UCSD-AML1 (cell line): Measurements from ENCODE around the gene FLYWCH1.

ENCODE experiments used
- DNase-seq: peaks from one replicate; lab custom pipeline; 2025; ENCODE audit not compliant: unreplicated experiment; lab: John Stamatoyannopoulos, UW

FLYWCH1 gene

GRCh38 chr16:2968738-2969544 lies 57.2 kb downstream of the FLYWCH1 start, which contains the start of gene PAQR4:
TSS of gene PAQR4 (plus strand) at chr16:2969348. CDS start at chr16:2969675, 327 bp downstream.
- DNase-seq, result peak; percentile 91

DNA sequence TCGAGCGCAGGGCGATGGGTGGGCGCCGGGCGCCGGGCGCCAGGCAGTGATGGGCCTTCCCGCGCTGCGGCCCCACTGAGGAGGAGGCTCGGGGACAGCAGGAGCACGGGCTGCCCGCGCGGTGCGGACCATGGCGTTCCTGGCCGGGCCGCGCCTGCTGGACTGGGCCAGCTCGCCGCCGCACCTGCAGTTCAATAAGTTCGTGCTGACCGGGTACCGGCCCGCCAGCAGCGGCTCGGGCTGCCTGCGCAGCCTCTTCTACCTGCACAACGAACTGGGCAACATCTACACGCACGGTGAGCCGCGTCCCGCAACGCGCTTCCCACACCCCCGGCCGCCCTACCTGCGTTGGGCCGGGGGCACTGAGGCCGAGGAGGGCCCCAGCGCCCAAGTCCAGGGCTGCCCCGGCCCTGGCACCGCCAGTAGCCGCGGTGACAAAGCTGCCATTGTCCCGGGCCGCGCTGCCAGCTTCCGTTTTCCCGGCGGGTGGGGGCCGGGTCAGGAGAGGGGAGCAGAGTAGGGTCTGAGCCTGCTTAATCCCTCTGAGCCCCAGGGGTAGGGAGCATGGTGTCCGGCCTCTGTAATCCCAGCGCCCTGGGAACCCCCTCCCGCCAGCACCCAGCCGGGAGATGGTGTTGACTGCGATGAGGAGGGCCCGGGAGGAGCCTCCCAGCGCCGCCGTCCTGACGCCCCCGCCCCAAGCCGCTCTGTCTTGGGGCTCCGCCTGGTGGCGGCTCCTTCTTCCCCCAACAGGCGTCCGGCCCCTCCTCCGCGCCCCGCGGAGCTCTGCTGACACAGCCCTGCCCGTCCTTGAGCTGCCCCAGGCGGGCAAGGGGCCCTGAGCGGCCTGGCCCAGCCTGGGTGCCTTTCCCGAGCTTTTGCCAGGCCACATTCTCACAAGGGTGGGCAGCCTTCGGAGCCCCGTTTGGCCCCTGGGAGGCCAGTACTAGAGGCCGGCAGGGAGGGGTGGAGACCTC lies 58.1 kb downstream of the FLYWCH1 start:
- DNase-seq, result peak; percentile 84

DNA sequence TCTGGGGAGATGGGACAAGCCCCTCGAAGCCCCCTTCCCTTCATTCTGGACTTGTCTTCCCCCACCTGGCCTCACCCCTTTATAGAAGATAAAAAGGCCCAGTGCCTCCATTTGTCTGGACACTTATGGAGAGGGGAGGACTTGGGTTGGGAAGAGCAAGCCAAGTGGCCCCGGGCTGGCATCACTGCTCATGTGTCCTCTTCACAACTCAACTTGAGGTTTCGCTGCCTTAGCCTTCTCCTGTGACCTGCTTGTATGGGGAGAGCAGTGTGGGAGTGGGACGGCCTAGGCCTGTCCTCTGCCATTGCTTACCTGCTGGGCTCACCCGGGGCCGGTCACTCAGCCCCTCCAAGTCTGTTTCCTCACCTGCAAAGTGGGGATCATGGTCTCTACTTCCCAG lies 58.8 kb downstream of the FLYWCH1 start:
- DNase-seq, result no peak

DNA sequence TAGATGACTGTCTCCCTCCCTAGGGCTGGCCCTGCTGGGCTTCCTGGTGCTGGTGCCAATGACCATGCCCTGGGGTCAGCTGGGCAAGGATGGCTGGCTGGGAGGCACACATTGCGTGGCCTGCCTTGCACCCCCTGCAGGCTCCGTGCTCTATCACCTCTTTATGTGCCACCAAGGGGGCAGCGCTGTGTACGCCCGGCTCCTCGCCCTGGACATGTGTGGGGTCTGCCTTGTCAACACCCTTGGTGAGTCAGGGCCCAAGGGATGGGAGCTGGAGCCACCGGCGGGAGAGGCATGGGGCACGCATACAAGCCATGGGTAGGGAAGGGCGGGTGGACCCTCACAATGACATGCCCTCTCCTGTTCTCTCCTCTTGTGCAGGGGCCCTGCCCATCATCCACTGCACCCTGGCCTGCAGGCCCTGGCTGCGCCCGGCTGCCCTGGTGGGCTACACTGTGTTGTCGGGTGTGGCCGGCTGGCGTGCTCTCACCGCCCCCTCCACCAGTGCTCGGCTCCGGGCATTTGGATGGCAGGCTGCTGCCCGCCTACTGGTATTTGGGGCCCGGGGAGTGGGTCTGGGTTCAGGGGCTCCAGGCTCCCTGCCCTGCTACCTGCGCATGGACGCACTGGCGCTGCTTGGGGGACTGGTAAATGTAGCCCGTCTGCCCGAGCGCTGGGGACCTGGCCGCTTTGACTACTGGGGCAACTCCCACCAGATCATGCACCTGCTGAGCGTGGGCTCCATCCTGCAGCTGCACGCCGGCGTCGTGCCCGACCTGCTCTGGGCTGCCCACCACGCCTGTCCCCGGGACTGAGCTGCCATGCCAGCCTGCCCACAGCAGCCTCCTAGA lies 59.6 kb downstream of the FLYWCH1 start:
- no peak for DNase-seq

GRCh38 chr16:2971985-2972784 lies 60.5 kb downstream of the FLYWCH1 start:
- no peak for DNase-seq

DNA sequence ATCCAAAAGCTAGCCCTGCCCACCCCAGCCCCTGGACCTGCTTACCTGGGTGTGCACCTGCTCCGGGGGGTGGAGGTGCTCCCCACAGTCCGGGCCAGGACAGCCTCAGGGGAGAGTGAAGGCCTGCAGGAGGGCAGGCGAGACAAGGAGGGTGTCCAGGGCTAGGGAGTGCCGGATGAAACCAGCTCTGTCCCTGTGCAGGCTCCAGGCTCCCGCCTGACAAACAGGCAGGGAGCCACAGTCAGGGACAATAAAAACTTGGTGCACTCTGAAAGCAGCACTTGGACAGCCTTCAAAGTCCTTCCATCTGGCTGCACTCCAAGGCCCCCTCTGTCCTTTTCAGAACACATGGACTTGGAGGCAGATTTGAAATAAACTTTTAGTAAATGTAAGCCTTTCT lies 61.4 kb downstream of the FLYWCH1 start:
- DNase-seq, result no peak

- DNase-seq, result no peak
These were observed 62.0 kb downstream of the FLYWCH1 start for GRCh38 chr16:2973605-2974318.

- no peak for DNase-seq
These were observed 62.8 kb downstream of the FLYWCH1 start for GRCh38 chr16:2974319-2975056.

DNA sequence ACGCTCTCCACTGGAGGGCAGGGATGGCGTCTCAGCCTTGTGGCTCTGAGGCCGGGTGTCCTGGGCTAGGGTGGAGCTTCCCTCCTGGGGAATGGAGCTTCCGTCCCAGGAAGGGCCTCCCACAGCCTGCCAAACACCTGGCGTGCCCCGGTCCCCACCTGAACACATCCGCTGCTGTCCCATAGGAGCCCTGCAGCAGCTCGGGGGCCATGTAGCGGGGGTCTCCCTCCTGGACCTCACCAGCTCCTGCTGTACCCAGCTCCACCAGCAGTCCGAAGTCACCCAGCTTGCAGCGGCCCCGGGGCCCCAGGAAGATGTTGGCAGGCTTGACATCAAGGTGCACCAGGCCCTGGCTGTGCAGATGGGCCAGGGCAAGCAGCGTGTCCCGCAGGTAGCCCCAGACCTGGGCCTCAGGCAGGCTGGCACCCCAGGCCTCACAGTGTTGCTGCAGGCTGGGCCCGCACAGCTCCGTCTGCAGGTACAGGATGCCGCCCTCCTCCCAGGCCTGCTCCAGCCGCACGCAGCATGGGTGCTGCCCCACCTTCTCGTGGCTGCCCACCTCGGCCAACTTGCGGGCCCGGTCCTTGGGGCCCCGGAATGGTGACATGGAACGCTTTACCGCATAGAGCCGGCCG lies 63.5 kb downstream of the FLYWCH1 start:
- DNase-seq, result no peak

GRCh38 chr16:2976201-2976600 lies 64.5 kb downstream of the FLYWCH1 start:
- no peak for DNase-seq

GRCh38 chr16:2976673-2977072 lies 64.9 kb downstream of the FLYWCH1 start:
- DNase-seq, result no peak

DNA sequence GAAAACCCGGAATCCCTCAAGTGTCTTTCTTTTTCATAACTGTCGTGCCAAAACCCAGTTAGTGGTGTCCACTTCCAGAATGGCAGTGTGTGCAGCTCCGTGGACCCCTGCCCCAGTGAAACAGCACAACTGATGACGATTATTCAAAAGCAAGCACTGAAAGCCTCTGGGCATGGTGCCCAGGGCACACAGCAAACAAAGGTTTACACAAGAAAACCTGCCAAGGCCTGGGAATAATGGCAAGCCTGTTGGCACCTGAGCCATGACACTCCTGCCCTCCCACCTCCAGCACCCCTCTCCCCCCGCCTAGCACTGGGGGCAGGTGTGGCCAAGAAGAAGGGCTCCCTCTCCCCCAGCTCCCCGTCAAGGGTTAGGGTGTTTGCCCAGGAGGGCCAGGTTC lies 65.7 kb downstream of the FLYWCH1 start:
- DNase-seq, result no peak

GRCh38 chr16:2979669-2980226 lies 68.0 kb downstream of the FLYWCH1 start:
- DNase-seq, result no peak

- peak; percentile 93 for DNase-seq
These were observed 68.8 kb downstream of the FLYWCH1 start, which contains the start of gene PKMYT1 for GRCh38 chr16:2980227-2981176. TSS of gene PKMYT1 (minus strand) at chr16:2980446. CDS start at chr16:2979657, 789 bp downstream.

GRCh38 chr16:2981177-2981898 lies 69.6 kb downstream of the FLYWCH1 start:
- DNase-seq, result no peak

GRCh38 chr16:2981899-2982250 lies 70.1 kb downstream of the FLYWCH1 start:
- no peak for DNase-seq
